Stimulated activated CD4-positive, alpha-beta T cell treated with anti-CD3 and anti-CD28 coated beads, Interleukin-2, amount 100 ng/mL, for 48 hours (primary cell): ENCODE measurements around the gene BUD31.

Source experiments
- DNase-seq, 2 donors: peaks; one replicate each; pipeline ENCODE4 v3.0.0-alpha.2; 2020

The BUD31 gene

GRCh38 chr7:99437946-99438572 is 29.3 kb downstream of the BUD31 start:
- no peak for DNase-seq

- peak; percentile 90 for DNase-seq
Measured at GRCh38 chr7:99438573-99439480, 30.1 kb downstream of the BUD31 start, which contains the start of the genes CPSF4 and PTCD1. CPSF4 (plus strand) TSS chr7:99438943; CDS start chr7:99439083, 140 bp downstream. PTCD1 (minus strand) TSS chr7:99438798; CDS start chr7:99435242, 3,556 bp downstream.

- DNase-seq, result no peak
Measured at GRCh38 chr7:99440195-99440594, 31.4 kb downstream of the BUD31 start.

DNA sequence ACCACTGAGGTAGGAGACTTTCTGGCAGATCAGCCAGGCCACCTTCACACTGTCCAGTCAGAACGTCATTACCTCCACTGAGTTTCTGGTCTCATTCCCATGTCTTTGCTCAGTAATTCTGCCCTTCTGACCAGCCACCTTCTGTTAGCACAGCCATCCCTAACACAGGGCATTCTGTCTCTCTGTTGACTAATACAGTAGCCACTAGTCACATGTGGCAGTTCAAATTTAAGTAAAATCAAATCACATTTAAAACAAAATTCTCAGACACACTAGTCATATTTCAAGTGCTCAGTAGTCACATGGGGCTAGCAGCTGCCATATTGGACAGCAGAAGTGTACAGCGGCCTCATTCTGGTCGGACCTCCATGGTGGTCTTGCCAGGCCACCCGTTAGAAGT is 37.3 kb downstream of the BUD31 start:
- no peak for DNase-seq

DNA sequence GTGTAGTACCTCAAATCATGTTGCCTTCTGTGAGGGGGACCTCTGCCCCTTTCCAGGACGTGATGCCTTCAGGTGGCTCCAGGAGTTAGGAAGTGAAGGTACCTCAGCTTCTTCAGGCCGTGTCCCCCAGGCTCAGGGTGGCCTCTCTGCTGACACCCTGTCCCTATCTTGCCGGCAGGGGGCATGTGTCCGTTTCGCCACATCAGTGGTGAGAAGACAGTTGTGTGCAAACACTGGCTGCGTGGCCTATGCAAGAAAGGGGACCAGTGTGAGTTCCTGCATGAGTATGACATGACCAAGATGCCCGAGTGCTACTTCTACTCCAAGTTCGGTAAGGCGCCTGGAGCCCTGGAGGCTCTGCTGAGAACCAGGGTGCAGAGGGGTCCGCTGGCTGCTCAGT is 39.2 kb downstream of the BUD31 start:
- DNase-seq, result no peak

- no peak for DNase-seq
Measured at GRCh38 chr7:99448855-99449254, 40.1 kb downstream of the BUD31 start.

- no peak for DNase-seq
Measured at GRCh38 chr7:99449326-99449725, 40.6 kb downstream of the BUD31 start.

DNA sequence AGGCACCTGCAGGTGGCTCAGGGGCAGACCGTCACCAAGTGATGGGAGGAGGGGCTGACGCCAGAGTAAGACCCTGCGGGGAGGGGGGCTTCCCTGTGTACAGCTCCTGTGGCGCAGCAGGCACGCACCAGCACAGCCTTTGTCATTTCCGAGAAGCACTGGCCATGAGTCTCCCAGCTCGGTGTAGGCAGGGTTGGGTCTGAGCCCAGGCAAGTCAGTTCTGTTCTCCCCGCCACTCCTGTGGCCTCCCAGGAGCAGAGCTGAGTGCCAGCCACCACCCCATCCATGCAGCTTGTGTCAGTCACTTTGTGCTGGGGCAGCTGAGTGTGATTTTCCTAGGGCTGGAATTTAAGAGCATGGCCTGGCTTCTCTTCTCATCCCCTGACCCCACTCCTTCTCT is 43.2 kb downstream of the BUD31 start:
- no peak for DNase-seq

GRCh38 chr7:99452541-99452940 is 43.8 kb downstream of the BUD31 start:
- DNase-seq, result no peak

- DNase-seq, result no peak
Measured at GRCh38 chr7:99453105-99453504, 44.3 kb downstream of the BUD31 start.

DNA sequence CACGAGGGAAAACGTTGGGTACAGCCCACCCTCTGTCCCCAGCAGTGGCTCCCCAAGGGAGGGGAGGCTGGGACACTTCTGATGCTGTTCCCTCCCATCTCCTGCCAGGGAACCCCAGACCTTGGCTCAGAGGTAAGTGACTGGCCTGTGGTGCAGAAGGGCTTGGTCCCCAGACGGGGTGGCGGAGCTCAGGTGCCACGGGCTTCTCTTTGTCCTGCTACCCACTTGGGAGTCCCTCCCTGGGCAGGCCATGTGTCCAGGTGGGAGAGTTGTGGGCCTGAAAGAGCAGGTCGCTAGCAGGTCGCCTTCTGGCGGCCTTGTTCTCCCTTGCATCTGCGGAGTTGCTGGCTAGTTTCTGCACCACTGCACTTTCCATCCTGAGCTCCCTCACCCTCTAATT is 47.1 kb downstream of the BUD31 start:
- no peak for DNase-seq

- DNase-seq, result no peak
Measured at GRCh38 chr7:99456288-99456687, 47.5 kb downstream of the BUD31 start.

DNA sequence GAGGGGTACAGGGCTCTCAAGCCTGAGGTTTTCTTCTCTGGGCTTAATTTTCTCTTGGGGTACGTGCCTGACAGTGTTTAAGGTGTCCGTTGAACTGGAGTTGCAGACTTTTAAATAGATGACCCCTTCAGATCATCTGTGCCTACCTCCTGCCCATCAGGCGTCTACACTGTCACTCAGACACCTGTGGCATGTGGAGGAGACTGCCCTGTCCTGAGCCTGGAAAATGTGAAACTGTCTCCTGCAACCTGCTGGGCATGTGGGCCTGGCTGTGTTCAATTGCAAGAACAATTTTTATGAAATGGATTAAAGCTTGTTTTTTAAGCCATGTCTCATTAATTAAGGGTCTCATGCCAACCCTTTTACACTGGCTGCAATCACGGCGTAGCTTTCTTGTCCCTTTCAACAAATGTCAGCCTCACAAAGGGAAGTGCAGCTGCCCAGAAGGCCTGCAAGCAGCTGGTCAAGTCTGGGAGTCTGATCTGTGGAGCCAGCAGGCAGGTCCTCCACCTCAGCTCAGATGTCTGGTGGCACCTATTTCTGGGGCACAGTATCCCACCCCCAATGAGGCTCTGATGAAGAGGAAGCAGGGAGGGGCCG is 48.4 kb downstream of the BUD31 start:
- DNase-seq, result no peak

DNA sequence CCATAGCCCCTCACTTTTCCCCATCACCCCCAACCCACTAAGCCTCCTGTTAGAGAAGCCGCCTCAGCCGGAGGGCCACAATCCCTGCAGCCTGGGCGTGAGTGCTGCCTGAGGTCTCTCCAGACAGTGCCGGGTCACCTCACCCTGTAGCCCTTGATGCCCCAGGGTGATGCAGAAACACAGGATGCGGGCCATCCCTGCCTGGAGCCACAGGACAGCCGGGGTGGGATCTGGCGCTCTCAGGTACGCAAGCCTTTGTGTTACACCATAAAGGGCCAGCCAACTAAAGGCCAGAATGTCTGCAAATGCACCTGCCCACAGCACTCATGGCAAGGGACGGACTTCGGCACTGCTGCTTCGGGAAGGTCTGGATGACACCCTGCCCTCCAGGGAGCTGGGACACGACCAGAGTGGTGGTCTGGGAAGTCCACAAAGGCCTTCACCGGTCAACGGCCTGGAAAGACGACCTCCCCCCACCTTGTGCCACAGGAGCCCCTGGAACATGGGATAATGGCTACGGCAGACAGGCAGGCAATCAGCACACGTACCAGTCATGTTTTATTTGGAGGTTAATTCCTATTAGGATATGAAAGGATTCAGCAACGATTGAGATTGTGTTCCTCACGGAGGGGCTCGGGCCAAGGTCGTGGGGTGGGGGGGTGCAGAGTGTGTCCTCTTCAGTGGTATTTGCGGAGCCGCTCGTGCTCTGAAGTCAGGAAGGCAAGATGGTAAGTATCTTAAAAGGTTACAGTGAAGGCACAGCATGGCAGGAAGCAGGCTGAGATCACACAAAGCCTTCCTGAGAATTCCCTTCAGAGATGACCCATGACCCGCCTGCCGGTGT is 49.1 kb downstream of the BUD31 start:
- DNase-seq, result no peak

GRCh38 chr7:99459087-99459486 is 50.3 kb downstream of the BUD31 start:
- peak in 1 of 2 donors; percentile 20 for DNase-seq

DNA sequence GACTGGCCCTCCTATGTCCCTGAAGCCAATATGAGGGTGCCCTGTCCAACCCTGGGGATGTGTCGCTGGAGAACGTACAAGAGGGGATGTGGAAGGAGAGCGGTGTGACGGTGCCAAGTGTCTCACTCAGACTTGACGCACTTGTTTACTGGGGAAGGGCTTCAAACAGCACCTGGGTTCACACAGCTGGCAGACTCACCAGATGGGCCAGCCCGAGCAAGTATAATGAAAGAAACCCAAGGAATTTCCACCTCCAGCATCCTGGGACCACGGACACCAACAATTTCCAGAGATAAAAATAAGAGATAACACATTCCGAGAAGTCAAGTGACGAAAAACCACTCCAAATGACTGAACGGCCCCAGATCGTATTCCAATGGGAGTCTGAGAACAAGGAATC is 51.9 kb downstream of the BUD31 start:
- DNase-seq, result no peak

DNA sequence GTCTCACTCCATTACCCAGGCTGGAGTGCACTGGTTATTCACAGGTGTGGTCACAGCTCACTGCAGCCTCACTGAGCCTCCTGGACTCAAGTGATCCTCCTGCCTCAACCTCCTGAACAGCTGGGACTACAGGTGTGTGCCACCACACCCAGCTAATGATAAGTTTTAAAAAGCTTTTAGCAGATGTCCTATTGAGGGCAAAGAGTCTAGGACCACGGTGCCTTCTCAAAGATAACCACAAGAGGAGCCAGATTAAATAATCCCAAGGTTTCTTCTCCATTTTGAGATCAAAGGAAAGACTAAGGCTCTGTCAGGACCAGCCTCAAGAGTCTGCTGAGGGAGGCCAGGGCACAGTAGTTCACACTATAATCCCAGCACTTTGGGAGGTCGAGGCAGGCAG is 52.5 kb downstream of the BUD31 start:
- no peak for DNase-seq

- DNase-seq, result no peak
Measured at GRCh38 chr7:99465421-99465768, 56.6 kb downstream of the BUD31 start.

DNA sequence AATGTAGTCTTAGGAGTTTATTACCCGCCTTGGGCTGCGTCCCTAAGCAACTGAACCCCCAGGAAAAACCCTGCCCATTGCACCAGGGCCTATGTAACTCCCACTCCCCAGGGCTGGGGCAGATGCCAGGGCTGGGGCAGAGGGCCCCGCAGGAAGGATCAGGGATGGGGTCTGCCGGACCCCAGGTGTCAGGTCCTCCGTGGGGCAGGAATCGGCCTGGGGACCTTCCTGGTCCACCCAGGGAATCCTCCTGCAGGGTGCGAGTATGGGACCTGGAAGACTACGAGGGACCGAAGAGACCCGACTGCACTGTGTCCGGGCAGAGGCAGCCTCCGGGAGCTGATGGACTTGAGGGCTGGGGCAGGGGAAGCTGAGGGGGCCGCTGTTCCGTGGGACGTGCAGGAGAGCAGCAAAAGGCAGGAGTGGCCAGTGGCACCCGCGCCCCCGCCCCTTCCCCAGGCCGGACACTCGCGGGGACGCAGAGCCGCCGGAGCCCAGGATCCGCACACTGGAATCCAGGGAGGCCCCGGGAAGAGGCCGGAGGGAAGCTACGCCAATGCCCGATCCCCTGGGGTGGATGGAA is 59.7 kb downstream of the BUD31 start:
- no peak for DNase-seq
